GM23338 (cell line): ENCODE measurements around the gene COL24A1.

Source experiments
- CREB1 ChIP-seq: fragments of 250-450 bp; sonication (Bioruptor Pico); IDR thresholded peaks from 2 replicates; pipeline ENCODE4 v1.5.0; 2020; ENCODE audit warnings: low read depth, mild to moderate bottlenecking, moderate library complexity
- CTCF ChIP-seq, 2 experiments: fragments of 200-600 bp in 1 of 2; sonication (generic) in 1 of 2; conservative IDR thresholded peaks; 2 replicates each; pipeline versions ENCODE4 v1.5.1 to v1.6.1; 2016 to 2017; ENCODE audit warnings: antibody characterized with exemption in 2 of 2, low read depth in 2 of 2, mild to moderate bottlenecking in 2 of 2, moderate library complexity in 1 of 2
- EZH2 ChIP-seq: fragments of 200-600 bp; sonication (generic); IDR thresholded peaks from one replicate; pipeline ENCODE4 v1.8.0; 2017; ENCODE audit warnings: antibody characterized with exemption, mild to moderate bottlenecking, low read depth; ENCODE audit not compliant: unreplicated experiment
- EZH2phosphoT487 ChIP-seq: fragments of 200-600 bp; sonication (generic); IDR thresholded peaks from one replicate; pipeline ENCODE4 v1.8.1; 2018; ENCODE audit warnings: antibody characterized with exemption; ENCODE audit not compliant: unreplicated experiment
- JUNB ChIP-seq: IDR thresholded peaks from one replicate; pipeline ENCODE4 v1.6.1; 2016; ENCODE audit warnings: antibody characterized with exemption; ENCODE audit not compliant: unreplicated experiment
- NANOG ChIP-seq: IDR thresholded peaks from 2 replicates; pipeline ENCODE4 v1.6.1; 2016; ENCODE audit warnings: antibody characterized with exemption, borderline replicate concordance
- POLR2AphosphoS5 ChIP-seq: IDR thresholded peaks from 2 replicates; pipeline ENCODE4 v1.6.1; 2016; ENCODE audit warnings: antibody characterized with exemption, low read depth
- REST ChIP-seq: IDR thresholded peaks from one replicate; pipeline ENCODE4 v1.6.1; 2018; ENCODE audit warnings: antibody characterized with exemption; ENCODE audit not compliant: unreplicated experiment
- STAT1 ChIP-seq: IDR thresholded peaks from one replicate; pipeline ENCODE4 v1.6.1; 2016; ENCODE audit warnings: antibody characterized with exemption; ENCODE audit not compliant: unreplicated experiment
- ZNF114 ChIP-seq: fragments of 250-450 bp; sonication (Bioruptor Pico); IDR thresholded peaks from 2 replicates; pipeline ENCODE4 v1.5.0; 2020; ENCODE audit warnings: mild to moderate bottlenecking, moderate library complexity
- ZNF331 ChIP-seq: fragments of 250-450 bp; sonication (Bioruptor Pico); IDR thresholded peaks from 2 replicates; pipeline ENCODE4 v1.5.0; 2020; ENCODE audit warnings: low read depth, mild to moderate bottlenecking, moderate library complexity
- ZNF462 ChIP-seq: fragments of 250-450 bp; sonication (Bioruptor Pico); IDR thresholded peaks from 2 replicates; pipeline ENCODE4 v1.5.0; 2020; ENCODE audit warnings: mild to moderate bottlenecking, moderate library complexity
- TF ChIP-seq, protein P1 (sequence below): IDR thresholded peaks from 2 replicates; pipeline ENCODE4 v1.6.1; 2016; ENCODE audit warnings: antibody characterized with exemption

- TF ChIP-seq CTCF (conservative IDR thresholded peaks at IDR 0.05; ENCODE audit: low read depth in 2 of 2) (no peak), ZNF331 (CRISPR knock-in tag) (no peak), POLR2AphosphoS5 (no peak), EZH2 (no peak), CREB1 (CRISPR knock-in tag) (no peak), EZH2phosphoT487 (no peak), JUNB (no peak), REST (no peak), NANOG (no peak), ZNF114 (CRISPR knock-in tag) (no peak), STAT1 (no peak), ZNF462 (CRISPR knock-in tag) (no peak)
- TF ChIP-seq, protein P1, sequence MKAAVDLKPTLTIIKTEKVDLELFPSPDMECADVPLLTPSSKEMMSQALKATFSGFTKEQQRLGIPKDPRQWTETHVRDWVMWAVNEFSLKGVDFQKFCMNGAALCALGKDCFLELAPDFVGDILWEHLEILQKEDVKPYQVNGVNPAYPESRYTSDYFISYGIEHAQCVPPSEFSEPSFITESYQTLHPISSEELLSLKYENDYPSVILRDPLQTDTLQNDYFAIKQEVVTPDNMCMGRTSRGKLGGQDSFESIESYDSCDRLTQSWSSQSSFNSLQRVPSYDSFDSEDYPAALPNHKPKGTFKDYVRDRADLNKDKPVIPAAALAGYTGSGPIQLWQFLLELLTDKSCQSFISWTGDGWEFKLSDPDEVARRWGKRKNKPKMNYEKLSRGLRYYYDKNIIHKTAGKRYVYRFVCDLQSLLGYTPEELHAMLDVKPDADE, result no peak
Measured at GRCh38 chr1:85850238-85850637, 306.3 kb downstream of the COL24A1 start.
